Endothelial cell of umbilical vein (primary cell): Measurements from ENCODE around the gene COL15A1. TPM values are rescaled to one million over a fixed set of nuclear protein-coding genes. Genes with fewer than 3 reads are reported as not detected.

Experiments
- BruUV-seq: library from RNA; stranded (reverse); fragments of 400-500 nt; replicated peaks from 2 replicates; lab custom pipeline; 2021; lab: Mats Ljungman, UMichigan
- CTCF ChIA-PET: fragments of 300-600, 350-600 bp; sonication (Branson Sonifier 250); formaldehyde crosslinking; loops from one replicate; lab custom pipeline; 2021; ENCODE audit warnings: antibody characterized with exemption, inconsistent platforms; lab: Charles Lee
- POLR2A ChIA-PET: fragments of 300-600, 350-600 bp; sonication (Branson Sonifier 250); formaldehyde crosslinking; loops from one replicate; lab custom pipeline; 2021; ENCODE audit warnings: antibody characterized with exemption, inconsistent platforms; lab: Charles Lee
- DNase-seq: peaks from one replicate; pipeline ENCODE4 v3.0.0-alpha.2; 2011; ENCODE audit warnings: low read depth, low spot score
- FAIRE-seq: peaks from 2 replicates; lab custom pipeline; 2011; peaks lifted over from hg19 to GRCh38; lab: Jason Lieb, UNC
- H2AFZ ChIP-seq: 2 replicates; pipeline ENCODE4 v1.6.0; 2012; ENCODE audit warnings: low read depth, low read length, control low read depth, inconsistent platforms
- H3K27ac ChIP-seq: 2 replicates; pipeline ENCODE4 v1.5.1; 2011; ENCODE audit warnings: low read depth, mild to moderate bottlenecking, control low read depth, low read length, moderate library complexity; ENCODE audit not compliant: insufficient read depth
- H3K27me3 ChIP-seq, 2 experiments: 2 replicates each; pipeline versions ENCODE4 v1.6.0 to v1.6.1; 2011; ENCODE audit warnings: low read length in 2 of 2, mixed read lengths in 1 of 2; ENCODE audit not compliant: control insufficient read depth in 2 of 2, insufficient read depth in 2 of 2
- H3K36me3 ChIP-seq, 2 experiments: 2 replicates in 1 of 2; 3 replicates in 1 of 2; pipeline ENCODE4 v1.5.1; 2011; ENCODE audit warnings: low read length in 2 of 2, mild to moderate bottlenecking in 1 of 2, moderate library complexity in 1 of 2; ENCODE audit not compliant: control insufficient read depth in 2 of 2, insufficient read depth in 2 of 2; ENCODE audit errors: extremely low read depth in 1 of 2
- H3K4me1 ChIP-seq: 3 replicates; pipeline ENCODE4 v1.5.1; 2011; ENCODE audit warnings: mild to moderate bottlenecking, low read length; ENCODE audit not compliant: control insufficient read depth, insufficient read depth; ENCODE audit errors: extremely low read depth
- H3K4me2 ChIP-seq: 2 replicates; pipeline ENCODE4 v1.6.1; 2011; ENCODE audit warnings: low read length, control low read depth, mixed read lengths; ENCODE audit not compliant: insufficient read depth
- H3K4me3 ChIP-seq, 3 experiments: fragments of 200-600 bp in 1 of 3; sonication (generic), shearing (Covaris generic) in 1 of 3; replicated peaks in 1 of 3; 2 replicates each; pipeline ENCODE4 v1.5.1; 2011 to 2016; ENCODE audit warnings: control low read depth in 3 of 3, low read length in 3 of 3, mild to moderate bottlenecking in 2 of 3, inconsistent platforms in 1 of 3, low read depth in 1 of 3, moderate library complexity in 1 of 3; ENCODE audit not compliant: insufficient read depth in 1 of 3
- H3K79me2 ChIP-seq: 2 replicates; pipeline ENCODE4 v1.6.0; 2012; ENCODE audit warnings: low read length, inconsistent platforms; ENCODE audit not compliant: control insufficient read depth, insufficient read depth
- H3K9ac ChIP-seq: replicated peaks from 2 replicates; pipeline ENCODE3; 2011; ENCODE audit warnings: low read length, control low read depth; ENCODE audit not compliant: insufficient read depth; ENCODE audit errors: extremely low read depth
- H3K9me1 ChIP-seq: replicated peaks from 3 replicates; pipeline ENCODE4 v1.6.0; 2011; ENCODE audit warnings: mild to moderate bottlenecking, low read length; ENCODE audit not compliant: control insufficient read depth, insufficient read depth; ENCODE audit errors: extremely low read depth
- H3K9me3 ChIP-seq: replicated peaks from 2 replicates; pipeline ENCODE4 v1.5.1; 2012; ENCODE audit warnings: low read length, inconsistent platforms; ENCODE audit not compliant: control insufficient read depth, insufficient read depth
- H4K20me1 ChIP-seq: replicated peaks from 2 replicates; pipeline ENCODE3; 2011; ENCODE audit warnings: mild to moderate bottlenecking, low read length; ENCODE audit not compliant: control insufficient read depth, insufficient read depth; ENCODE audit errors: extremely low read depth
- CTCF ChIP-seq, 2 donors: IDR thresholded peaks; 1 replicate in 1 of 2; 2 replicates in 1 of 2; pipeline ENCODE4 v1.5.1; 2011; ENCODE audit warnings: low read length in 2 of 2, mild to moderate bottlenecking in 2 of 2, moderate library complexity in 2 of 2, control low read depth in 1 of 2, inconsistent platforms in 1 of 2, low read depth in 1 of 2; ENCODE audit not compliant: insufficient read depth in 1 of 2; ENCODE audit errors: extremely low read depth in 1 of 2
- FOS ChIP-seq: IDR thresholded peaks from 2 replicates; pipeline ENCODE4 v1.6.1; 2011; ENCODE audit warnings: mild to moderate bottlenecking, low read length, moderate library complexity, borderline replicate concordance; ENCODE audit not compliant: insufficient read depth
- GATA2 ChIP-seq: IDR thresholded peaks from 2 replicates; pipeline ENCODE4 v1.7.0; 2011; ENCODE audit warnings: low read depth, mild to moderate bottlenecking, moderate library complexity, mixed read lengths, low read length; ENCODE audit not compliant: insufficient read length, insufficient read depth
- JUN ChIP-seq: IDR thresholded peaks from 2 replicates; pipeline ENCODE4 v1.6.1; 2011; ENCODE audit warnings: borderline replicate concordance, low read depth; ENCODE audit not compliant: insufficient read length, insufficient read depth
- MYC ChIP-seq: IDR thresholded peaks from one replicate; pipeline ENCODE4 v1.6.1; 2011; ENCODE audit warnings: mild to moderate bottlenecking, low read depth, low read length
- POLR2A ChIP-seq: IDR thresholded peaks from 2 replicates; pipeline ENCODE4 v1.6.1; 2012; ENCODE audit warnings: low read depth, mild to moderate bottlenecking, control low read depth, low read length
- POLR2AphosphoS5 ChIP-seq: IDR thresholded peaks from 2 replicates; pipeline ENCODE4 v1.6.1; 2012; ENCODE audit warnings: low read depth, mild to moderate bottlenecking, control low read depth, low read length, moderate library complexity; ENCODE audit not compliant: insufficient read depth
- dilution Hi-C: fragments of 300-500 bp; cut with MboI; formaldehyde crosslinking; loops from one replicate; pipeline ENCODE4 v1.15.0; 2019; ENCODE audit warnings: low sequenced_read_pairs; ENCODE audit not compliant: extremely low pct_ligation_motif_present
- intact Hi-C: fragments of 100-400 bp; cut with micrococcal nuclease; formaldehyde crosslinking; loops from one replicate; pipeline ENCODE4 v1.10.0; 2022
- polyA plus RNA-seq, 4 experiments: library from polyadenylated mRNA; depleted of rRNA in 3 of 4; stranded (reverse) in 3 of 4; unstranded in 1 of 4; fragments of >200 nt; gene quantifications; 2 replicates each; pipeline versions ENCODE4 v1.2.1 to v1.2.3, GENCODE V29; 2011 to 2012; ENCODE audit warnings: missing spikeins in 1 of 4
- total RNA-seq: library from RNA; stranded (reverse); gene quantifications from 2 replicates; pipeline ENCODE4 v1.2.3, GENCODE V29; 2021

The COL15A1 gene
- total and polyA plus RNA-seq, 2 donors (not counting 3 experiments of a cell fraction or from before 2014, with no cell fraction given), result not detected

GRCh38 chr9:99051406-99051805, 107.7 kb downstream of the COL15A1 start:
- Histone ChIP-seq H3K9me1 (no peaks in the 10 kb centered on the region), H3K9ac (no peak overlapping the region), H3K4me2 (no peak overlapping the region), H3K4me3 (no peak overlapping the region), H3K27me3 (peaks cover 0 to 2% of the 10 kb centered on the region in 2 experiments), H3K4me1 (no peaks in the 10 kb centered on the region), H4K20me1 (no peaks in the 10 kb centered on the region), H2AFZ (no peak overlapping the region), H3K36me3 (no peaks in the 10 kb centered on the region), H3K79me2 (no peaks in the 10 kb centered on the region), H3K9me3 (no peaks in the 10 kb centered on the region), H3K27ac (no peak overlapping the region)
- ChIA-PET POLR2A (no interaction called here), CTCF (no interaction called here)
- dilution Hi-C loops, result no loop called here
- TF ChIP-seq CTCF (IDR thresholded peaks at IDR 0.05; ENCODE audit: extremely low read depth in 1 of 2, insufficient read depth in 1 of 2, low read depth in 1 of 2, low read length in 2 of 2), result no peak
- no peak for TF ChIP-seq JUN
- no peak for TF ChIP-seq MYC
- no peak for TF ChIP-seq POLR2AphosphoS5
- TF ChIP-seq GATA2, result no peak
- TF ChIP-seq FOS, result no peak
- no peak for TF ChIP-seq POLR2A
- intact Hi-C loops, result no loop called here
- FAIRE-seq, result no peak
- no peak for DNase-seq
- no TSS peak for BruUV-seq
